Keratinocyte (primary cell): Measurements from ENCODE around the gene MAN1C1.

Source experiments
- EZH2 ChIP-seq: IDR thresholded peaks from one replicate; pipeline ENCODE4 v1.6.1; 2012; ENCODE audit warnings: inconsistent platforms, mild to moderate bottlenecking, low read length, moderate library complexity
- TF ChIP-seq, protein P1 (sequence below), 3 experiments: IDR thresholded peaks in 1 of 3; conservative IDR thresholded peaks in 1 of 3; optimal IDR thresholded peaks in 1 of 3; 2 replicates in 2 of 3; 3 replicates in 1 of 3; pipeline versions ENCODE3 to v1.5.1; 2011; ENCODE audit warnings: low read length in 3 of 3, mild to moderate bottlenecking in 3 of 3, moderate library complexity in 2 of 3, control low read depth in 1 of 3, inconsistent platforms in 1 of 3; ENCODE audit not compliant: insufficient read depth in 2 of 3; ENCODE audit errors: extremely low read depth in 1 of 3

DNA sequence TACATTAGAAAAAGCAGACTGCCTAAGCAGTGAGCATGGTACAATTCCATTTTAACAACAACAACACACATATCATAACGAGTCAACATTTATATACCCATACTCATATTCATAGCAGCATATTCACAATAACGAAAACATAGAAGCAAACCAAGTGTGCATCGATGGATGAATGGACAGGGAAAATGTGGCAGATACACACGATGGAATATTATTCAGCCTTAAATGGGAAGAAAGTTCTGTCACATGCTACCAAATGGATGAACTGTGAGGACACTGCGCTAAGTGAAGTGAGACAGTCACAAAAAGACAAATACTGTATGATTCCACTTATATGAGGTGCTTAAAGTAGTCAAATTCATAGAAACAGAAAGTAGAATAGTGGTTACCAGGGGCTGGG is 9.5 kb upstream of the MAN1C1 start:
- TF ChIP-seq, protein P1, sequence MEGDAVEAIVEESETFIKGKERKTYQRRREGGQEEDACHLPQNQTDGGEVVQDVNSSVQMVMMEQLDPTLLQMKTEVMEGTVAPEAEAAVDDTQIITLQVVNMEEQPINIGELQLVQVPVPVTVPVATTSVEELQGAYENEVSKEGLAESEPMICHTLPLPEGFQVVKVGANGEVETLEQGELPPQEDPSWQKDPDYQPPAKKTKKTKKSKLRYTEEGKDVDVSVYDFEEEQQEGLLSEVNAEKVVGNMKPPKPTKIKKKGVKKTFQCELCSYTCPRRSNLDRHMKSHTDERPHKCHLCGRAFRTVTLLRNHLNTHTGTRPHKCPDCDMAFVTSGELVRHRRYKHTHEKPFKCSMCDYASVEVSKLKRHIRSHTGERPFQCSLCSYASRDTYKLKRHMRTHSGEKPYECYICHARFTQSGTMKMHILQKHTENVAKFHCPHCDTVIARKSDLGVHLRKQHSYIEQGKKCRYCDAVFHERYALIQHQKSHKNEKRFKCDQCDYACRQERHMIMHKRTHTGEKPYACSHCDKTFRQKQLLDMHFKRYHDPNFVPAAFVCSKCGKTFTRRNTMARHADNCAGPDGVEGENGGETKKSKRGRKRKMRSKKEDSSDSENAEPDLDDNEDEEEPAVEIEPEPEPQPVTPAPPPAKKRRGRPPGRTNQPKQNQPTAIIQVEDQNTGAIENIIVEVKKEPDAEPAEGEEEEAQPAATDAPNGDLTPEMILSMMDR (optimal IDR thresholded peaks at IDR 0.05 in 1 of 3, IDR thresholded peaks at IDR 0.05 in 1 of 3, conservative IDR thresholded peaks at IDR 0.05 in 1 of 3; ENCODE audit: extremely low read depth in 1 of 3, insufficient read depth in 2 of 3, low read length in 3 of 3) = no peak
- TF ChIP-seq EZH2 = no peak
